H9 (cell line): ENCODE measurements around the gene MYH4. TPM values are rescaled to one million over a fixed set of nuclear protein-coding genes. Genes with fewer than 3 reads are reported as not detected.

Experiments
- DNase-seq: peaks from one replicate; pipeline ENCODE4 v3.0.0-alpha.2; 2017
- H2AFZ ChIP-seq: one replicate; pipeline ENCODE4 v1.6.1; 2013; ENCODE audit warnings: mild to moderate bottlenecking, low read length, control low read depth, moderate library complexity
- H2AK5ac ChIP-seq: 2 replicates; pipeline ENCODE4 v1.6.1; 2013; ENCODE audit warnings: low read length, control low read depth, mixed read lengths; ENCODE audit not compliant: insufficient read length
- H2BK120ac ChIP-seq: one replicate; pipeline ENCODE4 v1.6.1; 2013; ENCODE audit warnings: low read depth, mild to moderate bottlenecking, low read length, control low read depth, inconsistent platforms; ENCODE audit not compliant: poor library complexity, severe bottlenecking
- H2BK12ac ChIP-seq: 2 replicates; pipeline ENCODE4 v1.6.1; 2013; ENCODE audit warnings: low read length, control low read depth, mixed read lengths, low read depth; ENCODE audit not compliant: insufficient read length
- H2BK15ac ChIP-seq: 2 replicates; pipeline ENCODE4 v1.6.1; 2013; ENCODE audit warnings: low read depth, low read length, control low read depth
- H2BK20ac ChIP-seq: one replicate; pipeline ENCODE4 v1.6.1; 2013; ENCODE audit warnings: low read depth, mild to moderate bottlenecking, low read length, control low read depth, inconsistent platforms; ENCODE audit not compliant: poor library complexity, severe bottlenecking
- H2BK5ac ChIP-seq: 2 replicates; pipeline ENCODE4 v1.6.1; 2013; ENCODE audit warnings: low read length, control low read depth, mixed read lengths; ENCODE audit not compliant: insufficient read length
- H3K14ac ChIP-seq: 2 replicates; pipeline ENCODE4 v1.6.1; 2013; ENCODE audit warnings: low read length, control low read depth; ENCODE audit not compliant: insufficient read depth
- H3K18ac ChIP-seq: 2 replicates; pipeline ENCODE4 v1.6.1; 2013; ENCODE audit warnings: low read depth, mild to moderate bottlenecking, mixed read lengths, low read length, control low read depth; ENCODE audit not compliant: insufficient read length
- H3K23ac ChIP-seq: 2 replicates; pipeline ENCODE4 v1.6.1; 2013; ENCODE audit warnings: low read length, control low read depth, mixed read lengths, low read depth; ENCODE audit not compliant: insufficient read length
- H3K23me2 ChIP-seq: 2 replicates; pipeline ENCODE4 v1.6.1; 2013; ENCODE audit warnings: low read depth, mild to moderate bottlenecking, mixed read lengths, low read length, control low read depth; ENCODE audit not compliant: insufficient read length, poor library complexity, severe bottlenecking
- H3K27ac ChIP-seq: 2 replicates; pipeline ENCODE4 v1.5.1; 2013; ENCODE audit warnings: low read length, control low read depth, mixed read lengths, low read depth; ENCODE audit not compliant: insufficient read length
- H3K27me3 ChIP-seq: 2 replicates; pipeline ENCODE4 v1.6.1; 2013; ENCODE audit warnings: low read length, control low read depth, inconsistent platforms; ENCODE audit not compliant: insufficient read depth
- H3K4ac ChIP-seq: 2 replicates; pipeline ENCODE4 v1.6.1; 2013; ENCODE audit warnings: low read depth, mild to moderate bottlenecking, control low read depth, inconsistent platforms, low read length, moderate library complexity
- H3K4me1 ChIP-seq: 2 replicates; pipeline ENCODE4 v1.6.1; 2013; ENCODE audit warnings: low read length, control low read depth, inconsistent platforms; ENCODE audit not compliant: insufficient read depth
- H3K4me2 ChIP-seq: 2 replicates; pipeline ENCODE4 v1.6.1; 2013; ENCODE audit warnings: low read length, control low read depth, mixed read lengths; ENCODE audit not compliant: insufficient read length, insufficient read depth
- H3K56ac ChIP-seq: 2 replicates; pipeline ENCODE4 v1.6.1; 2013; ENCODE audit warnings: low read depth, mild to moderate bottlenecking, mixed read lengths, low read length, control low read depth; ENCODE audit not compliant: insufficient read length
- H3K79me1 ChIP-seq: 2 replicates; pipeline ENCODE4 v1.6.1; 2013; ENCODE audit warnings: low read depth, mild to moderate bottlenecking, moderate library complexity, low read length, control low read depth, inconsistent platforms; ENCODE audit not compliant: insufficient read depth, poor library complexity, severe bottlenecking
- H3K79me2 ChIP-seq: 2 replicates; pipeline ENCODE4 v1.6.1; 2013; ENCODE audit warnings: low read length, control low read depth, inconsistent platforms; ENCODE audit not compliant: insufficient read depth
- H3K9ac ChIP-seq: 2 replicates; pipeline ENCODE4 v1.6.1; 2013; ENCODE audit warnings: low read length, control low read depth, mixed read lengths; ENCODE audit not compliant: insufficient read length; ENCODE audit errors: extremely low read depth
- H3K9me3 ChIP-seq: one replicate; pipeline ENCODE4 v1.6.1; 2013; ENCODE audit warnings: low read depth, low read length, inconsistent platforms; ENCODE audit not compliant: control insufficient read depth
- H3T11ph ChIP-seq: one replicate; pipeline ENCODE4 v1.6.1; 2013; ENCODE audit warnings: mild to moderate bottlenecking, low read length, control low read depth, inconsistent platforms
- H4K20me1 ChIP-seq: one replicate; pipeline ENCODE4 v1.6.1; 2013; ENCODE audit not compliant: control insufficient read depth, insufficient read length, insufficient read depth
- H4K5ac ChIP-seq: 2 replicates; pipeline ENCODE4 v1.6.1; 2013; ENCODE audit warnings: low read depth, mild to moderate bottlenecking, mixed read lengths, low read length, control low read depth; ENCODE audit not compliant: insufficient read length
- H4K8ac ChIP-seq: replicated peaks from 2 replicates; pipeline ENCODE4 v1.6.1; 2013; ENCODE audit warnings: low read length, control low read depth, mixed read lengths, low read depth; ENCODE audit not compliant: insufficient read length
- H4K91ac ChIP-seq: 2 replicates; pipeline ENCODE4 v1.6.1; 2013; ENCODE audit warnings: low read depth, mild to moderate bottlenecking, moderate library complexity, mixed read lengths, low read length, control low read depth; ENCODE audit not compliant: insufficient read length
- H3K27ac Mint-ChIP-seq, 3 experiments: 2 replicates in 2 of 3; 3 replicates in 1 of 3; pipeline ENCODE4 v1.8.0; 2020 to 2021; ENCODE audit warnings: mixed read lengths in 3 of 3, mild to moderate bottlenecking in 1 of 3, moderate library complexity in 1 of 3
- H3K27me3 Mint-ChIP-seq: 2 replicates; pipeline ENCODE4 v1.8.0; 2021; ENCODE audit warnings: low read depth, mild to moderate bottlenecking, moderate library complexity, mixed read lengths
- H3K36me3 Mint-ChIP-seq, 3 experiments: 2 replicates in 2 of 3; 3 replicates in 1 of 3; pipeline ENCODE4 v1.8.0; 2020 to 2021; ENCODE audit warnings: low read depth in 3 of 3, mixed read lengths in 3 of 3; ENCODE audit not compliant: insufficient read depth in 1 of 3
- H3K4me1 Mint-ChIP-seq, 2 experiments: 2 replicates each; pipeline ENCODE4 v1.8.0; 2020; ENCODE audit warnings: mixed read lengths in 2 of 2
- H3K4me3 Mint-ChIP-seq, 2 experiments: 2 replicates in 1 of 2; 3 replicates in 1 of 2; pipeline ENCODE4 v1.8.0; 2020 to 2021; ENCODE audit warnings: mild to moderate bottlenecking in 2 of 2, mixed read lengths in 2 of 2, moderate library complexity in 1 of 2
- H3K9me3 Mint-ChIP-seq, 2 experiments: 2 replicates in 1 of 2; 3 replicates in 1 of 2; pipeline ENCODE4 v1.8.0; 2020; ENCODE audit warnings: mild to moderate bottlenecking in 2 of 2, mixed read lengths in 2 of 2, moderate library complexity in 1 of 2
- WGBS: extraction: QIAGEN DNeasy Blood & Tissue Kit; methylation state at CpG from one replicate; pipeline ENCODE4 v1.1.7; 2013; ENCODE audit warnings: missing lambda C conversion rate, low lambda C conversion rate, mixed read lengths; ENCODE audit not compliant: insufficient read length; ENCODE audit errors: extremely low coverage; 5-methylcytosine and 5-hydroxymethylcytosine counted together
- total RNA-seq: library from RNA; stranded (reverse); gene quantifications from 2 replicates; pipeline ENCODE4 v1.2.1, GENCODE V29; 2021
- TF ChIP-seq, protein P1 (sequence below): fragments of 200-600 bp; sonication (generic); conservative IDR thresholded peaks from 3 replicates; pipeline ENCODE4 v1.8.0; 2021; ENCODE audit warnings: antibody characterized with exemption, mild to moderate bottlenecking

Gene MYH4
- total RNA-seq, 1 experiment from 2014 or later, result not detected

GRCh38 chr17:10420811-10421210, 48.5 kb downstream of the MYH4 start:
- TF ChIP-seq, protein P1, sequence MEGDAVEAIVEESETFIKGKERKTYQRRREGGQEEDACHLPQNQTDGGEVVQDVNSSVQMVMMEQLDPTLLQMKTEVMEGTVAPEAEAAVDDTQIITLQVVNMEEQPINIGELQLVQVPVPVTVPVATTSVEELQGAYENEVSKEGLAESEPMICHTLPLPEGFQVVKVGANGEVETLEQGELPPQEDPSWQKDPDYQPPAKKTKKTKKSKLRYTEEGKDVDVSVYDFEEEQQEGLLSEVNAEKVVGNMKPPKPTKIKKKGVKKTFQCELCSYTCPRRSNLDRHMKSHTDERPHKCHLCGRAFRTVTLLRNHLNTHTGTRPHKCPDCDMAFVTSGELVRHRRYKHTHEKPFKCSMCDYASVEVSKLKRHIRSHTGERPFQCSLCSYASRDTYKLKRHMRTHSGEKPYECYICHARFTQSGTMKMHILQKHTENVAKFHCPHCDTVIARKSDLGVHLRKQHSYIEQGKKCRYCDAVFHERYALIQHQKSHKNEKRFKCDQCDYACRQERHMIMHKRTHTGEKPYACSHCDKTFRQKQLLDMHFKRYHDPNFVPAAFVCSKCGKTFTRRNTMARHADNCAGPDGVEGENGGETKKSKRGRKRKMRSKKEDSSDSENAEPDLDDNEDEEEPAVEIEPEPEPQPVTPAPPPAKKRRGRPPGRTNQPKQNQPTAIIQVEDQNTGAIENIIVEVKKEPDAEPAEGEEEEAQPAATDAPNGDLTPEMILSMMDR, result no peak
- Histone ChIP-seq H3K23me2 (no peaks in the 10 kb centered on the region), H3K27ac (no peak overlapping the region), H4K8ac (no peak overlapping the region), H3K79me1 (no peaks in the 10 kb centered on the region), H3K18ac (no peak overlapping the region), H2AK5ac (no peak overlapping the region), H4K20me1 (no peaks in the 10 kb centered on the region), H2BK5ac (no peak overlapping the region), H2BK15ac (no peak overlapping the region), H3K4me1 (peaks cover 3% of the 10 kb centered on the region), H2AFZ (no peak overlapping the region), H3K4me2 (no peak overlapping the region), H3K23ac (no peak overlapping the region), H3K79me2 (no peaks in the 10 kb centered on the region), H2BK120ac (no peak overlapping the region), H3K56ac (no peak overlapping the region), H3K9me3 (no peaks in the 10 kb centered on the region), H4K91ac (no peak overlapping the region), H2BK12ac (no peak overlapping the region), H3K9ac (no peak overlapping the region), H3K14ac (no peak overlapping the region), H2BK20ac (no peak overlapping the region), H3K4ac (no peak overlapping the region), H3K27me3 (no peaks in the 10 kb centered on the region), H4K5ac (no peak overlapping the region), H3T11ph (no peak overlapping the region)
- Mint-ChIP-seq H3K9me3 (no peaks in the 10 kb centered on the region), H3K27me3 (no peaks in the 10 kb centered on the region; the same call in 1 of the 2 replicates), H3K27ac (no peak overlapping the region), H3K4me3 (no peak overlapping the region), H3K36me3 (no peaks in the 10 kb centered on the region), H3K4me1 (peaks cover 23 to 25% of the 10 kb centered on the region in 2 experiments)
- WGBS, result no CpG with 5 or more reads among the region's 2 CpGs
- DNase-seq, result no peak
